Epithelial cell of proximal tubule (primary cell): Measurements from ENCODE around the gene WTIP. TPM values are rescaled to one million over a fixed set of nuclear protein-coding genes. Genes with fewer than 3 reads are reported as not detected.
"Not testable (repeated sequence)": the region's sequence is repeated elsewhere in the genome, so short reads cannot be mapped to it uniquely, and the experiment has no call there.

ENCODE experiments used
- DNase-seq: peaks from one replicate; pipeline ENCODE4 v3.0.0-alpha.2; 2011; ENCODE audit warnings: low read depth
- H3K4me3 ChIP-seq: 2 replicates; pipeline ENCODE4 v1.5.1; 2011; ENCODE audit warnings: low read depth, mild to moderate bottlenecking, low read length
- CTCF ChIP-seq: conservative IDR thresholded peaks from 2 replicates; pipeline ENCODE4 v1.5.1; 2012; ENCODE audit warnings: low read depth, mild to moderate bottlenecking, low read length
- total RNA-seq: library from RNA; depleted of rRNA; stranded (reverse); fragments of >200 nt; gene quantifications from 2 replicates; pipeline ENCODE4 v1.2.3, GENCODE V29; 2015

The WTIP gene
- total RNA-seq, 1 donor from 2014 or later, result 4.5 TPM

GRCh38 chr19:34504809-34505291, 23.3 kb downstream of the WTIP start:
- H3K4me3 ChIP-seq, result no peak overlapping the region
- TF ChIP-seq CTCF, result no peak
- DNase-seq, result no peak

GRCh38 chr19:34505321-34506025, 23.9 kb downstream of the WTIP start:
- no peak for TF ChIP-seq CTCF
- DNase-seq, result no peak

GRCh38 chr19:34506026-34506370, 24.4 kb downstream of the WTIP start:
- no peak for TF ChIP-seq CTCF
- no peak for DNase-seq

More at GRCh38 chr19:34505321-34506025, 23.9 kb downstream of the WTIP start:
- no peak overlapping the region for H3K4me3 ChIP-seq

GRCh38 chr19:34507414-34508067, 26.0 kb downstream of the WTIP start:
- no peak for DNase-seq
- H3K4me3 ChIP-seq, result no peak overlapping the region
- no peak for TF ChIP-seq CTCF

More at GRCh38 chr19:34506026-34506370, 24.4 kb downstream of the WTIP start:
- H3K4me3 ChIP-seq, result no peak overlapping the region

GRCh38 chr19:34508540-34508939, 27.0 kb downstream of the WTIP start:
- no peak for DNase-seq
- H3K4me3 ChIP-seq, result no peak overlapping the region
- no peak for TF ChIP-seq CTCF

- not testable (repeated sequence) for DNase-seq, H3K4me3 ChIP-seq
Observed at GRCh38 chr19:34510904-34511303, 29.3 kb downstream of the WTIP start.

GRCh38 chr19:34512254-34512822, 30.8 kb downstream of the WTIP start:
- no peak overlapping the region for H3K4me3 ChIP-seq
- no peak for TF ChIP-seq CTCF
- DNase-seq, result no peak
